ENCODE measurements around the gene AEBP1. TPM values are rescaled to one million over a fixed set of nuclear protein-coding genes. Genes with fewer than 3 reads are reported as not detected.

The AEBP1 gene
- total and polyA plus RNA-seq, 9 of the 15 experiments (the other 6 are each of a cell fraction or from before 2014, with no cell fraction given), result 0.03 to 0.78 (median 0.30) TPM; not detected in 2

- WGBS (ENCODE audit: insufficient coverage, low coverage, missing lambda C conversion rate), result 63% methylated on average over 1 of the region's 4 CpGs
- Histone ChIP-seq H3K27me3 (ENCODE audit: control insufficient read depth in 2 of 2, insufficient read depth in 2 of 2, low read length in 2 of 2) (no peaks in the 10 kb centered on the region), H3K9me1 (ENCODE audit: control insufficient read depth, insufficient read depth, low read length) (no peaks in the 10 kb centered on the region), H4K20me1 (replicated peaks; ENCODE audit: control insufficient read depth, insufficient read depth, low read length) (no peaks in the 10 kb centered on the region; the same call in 1 of the 2 replicates), H3K9me3 (replicated peaks; ENCODE audit: control insufficient read depth, insufficient read depth, low read depth, low read length) (no peaks in the 10 kb centered on the region), H3K79me2 (ENCODE audit: control insufficient read depth, insufficient read depth, low read length) (no peaks in the 10 kb centered on the region), H3K4me1 (replicated peaks in 1 of 2; ENCODE audit: control insufficient read depth in 2 of 2, insufficient read depth in 2 of 2, low read length in 2 of 2) (peaks cover 0 to 11% of the 10 kb centered on the region in 2 experiments; a peak in 1 of 5 replicates), H3K4me2 (ENCODE audit: insufficient read depth, low read length) (no peak overlapping the region), H3K36me3 (ENCODE audit: control insufficient read depth, insufficient read depth, low read length) (no peaks in the 10 kb centered on the region), H3K9ac (ENCODE audit: insufficient read depth in 1 of 2, low read depth in 2 of 2, low read length in 2 of 2) (no peak overlapping the region), H3K4me3 (no peak overlapping the region), H3K27ac (ENCODE audit: extremely low read depth, low read depth, low read length) (no peak overlapping the region), H2AFZ (ENCODE audit: low read depth, low read length) (no peak overlapping the region)
- no peak for DNase-seq (ENCODE audit: extremely low read depth in 1 of 4, low spot score in 3 of 4)
- intact Hi-C loops (cut with micrococcal nuclease), result no loop called here
- FAIRE-seq, result no peak
- TF ChIP-seq HMG20B (CRISPR knock-in tag; IDR thresholded peaks at IDR 0.05), result no peak
- TF ChIP-seq ZNF407 (IDR thresholded peaks at IDR 0.05; ENCODE audit: low read depth), result no peak
- TF ChIP-seq JUN (IDR thresholded peaks at IDR 0.05; ENCODE audit: borderline replicate concordance, low read depth, low read length), result no peak
- no peak for TF ChIP-seq JUN (CRISPR knock-in tag; IDR thresholded peaks at IDR 0.05; ENCODE audit: borderline replicate concordance)
- no peak for TF ChIP-seq ZNF79 (CRISPR knock-in tag; IDR thresholded peaks at IDR 0.05; ENCODE audit: low read depth)
- TF ChIP-seq FOSL1 (tag; conservative IDR thresholded peaks at IDR 0.05), result 0 out of 2 replicates have a peak, but pooled peaks have one; percentile 16
- TF ChIP-seq CBX1 (IDR thresholded peaks at IDR 0.05; ENCODE audit: low read depth), result no peak
- ChIA-PET POLR2A (interaction anchor here (0.6 to 1.1 kb wide), 2 partner anchors 9 to 12 kb away, joined by 3 read pairs; no protein-coding TSS in a partner anchor), CTCF (ENCODE audit: low intra/inter-chr PET ratio) (no interaction called here)
- ATAC-seq, result no peak
- in situ Hi-C loops (cut with MboI), result no loop called here
- no TSS peak for BruUV-seq (replicated peaks)
These were observed 30.9 kb downstream of the AEBP1 start for GRCh38 chr7:44134943-44135628.
